Lower lobe of right lung (tissue), 2 donors: ENCODE measurements around the gene TGFB1. TPM values are rescaled to one million over a fixed set of nuclear protein-coding genes. Genes with fewer than 3 reads are reported as not detected.

Source experiments
- ATAC-seq, 2 donors: fragments of 200-7000 bp; cut with Tn5 transposase; one replicate each; pipeline ENCODE4 v1.9.1; 2020 to 2022; ENCODE audit warnings: mild to moderate bottlenecking in 2 of 2, moderate library complexity in 2 of 2
- DNase-seq: peaks from one replicate; pipeline ENCODE4 v3.0.0-alpha.2; 2020
- H3K27ac ChIP-seq: fragments of 200-600 bp; one replicate; pipeline ENCODE4 v1.8.0; 2022
- H3K27me3 ChIP-seq: fragments of 200-600 bp; one replicate; pipeline ENCODE4 v1.8.0; 2022; ENCODE audit warnings: low read depth
- H3K36me3 ChIP-seq: fragments of 200-600 bp; one replicate; pipeline ENCODE4 v1.8.0; 2022; ENCODE audit warnings: mild to moderate bottlenecking
- H3K4me1 ChIP-seq: fragments of 200-600 bp; one replicate; pipeline ENCODE4 v1.8.0; 2022
- H3K4me3 ChIP-seq: fragments of 200-600 bp; one replicate; pipeline ENCODE4 v1.8.0; 2022; ENCODE audit warnings: mild to moderate bottlenecking
- H3K9me3 ChIP-seq: fragments of 200-600 bp; one replicate; pipeline ENCODE4 v1.8.0; 2022
- intact Hi-C: fragments of 100-400 bp; cut with DNase I; formaldehyde crosslinking; loops from one replicate; pipeline ENCODE4 v1.11.0; 2022
- long read RNA-seq: library from polyadenylated mRNA; unstranded; transcript quantifications from one replicate; pipeline ENCODE4 v2.0.0, GENCODE V29; 2021
- total RNA-seq: library from RNA; stranded (reverse); fragmentation: NEBNext Ultra II Directional; extraction: Animal tissue kit (Norgen Biotek cat#: 25700); gene quantifications from one replicate; pipeline ENCODE4 v1.2.1, GENCODE V29; 2021
- TF ChIP-seq, protein P1 (sequence below): fragments of 200-600 bp; IDR thresholded peaks from one replicate; pipeline ENCODE4 v1.8.0; 2022; ENCODE audit warnings: antibody characterized with exemption, mild to moderate bottlenecking
- donor health status: DM: no; HTN: yes; CAD: no; lungs with severe emphysema.

Gene TGFB1
- 114 TPM for total RNA-seq
- long read RNA-seq, transcript TGFB1-201 (7 exons, 2,769 nt): major isoform, 236 of 311 reads
- long read RNA-seq, partial matches to known transcripts: 22 of 311 reads
- long read RNA-seq, other reads (novel, unspliced or antisense): 53 of 311 reads

DNA sequence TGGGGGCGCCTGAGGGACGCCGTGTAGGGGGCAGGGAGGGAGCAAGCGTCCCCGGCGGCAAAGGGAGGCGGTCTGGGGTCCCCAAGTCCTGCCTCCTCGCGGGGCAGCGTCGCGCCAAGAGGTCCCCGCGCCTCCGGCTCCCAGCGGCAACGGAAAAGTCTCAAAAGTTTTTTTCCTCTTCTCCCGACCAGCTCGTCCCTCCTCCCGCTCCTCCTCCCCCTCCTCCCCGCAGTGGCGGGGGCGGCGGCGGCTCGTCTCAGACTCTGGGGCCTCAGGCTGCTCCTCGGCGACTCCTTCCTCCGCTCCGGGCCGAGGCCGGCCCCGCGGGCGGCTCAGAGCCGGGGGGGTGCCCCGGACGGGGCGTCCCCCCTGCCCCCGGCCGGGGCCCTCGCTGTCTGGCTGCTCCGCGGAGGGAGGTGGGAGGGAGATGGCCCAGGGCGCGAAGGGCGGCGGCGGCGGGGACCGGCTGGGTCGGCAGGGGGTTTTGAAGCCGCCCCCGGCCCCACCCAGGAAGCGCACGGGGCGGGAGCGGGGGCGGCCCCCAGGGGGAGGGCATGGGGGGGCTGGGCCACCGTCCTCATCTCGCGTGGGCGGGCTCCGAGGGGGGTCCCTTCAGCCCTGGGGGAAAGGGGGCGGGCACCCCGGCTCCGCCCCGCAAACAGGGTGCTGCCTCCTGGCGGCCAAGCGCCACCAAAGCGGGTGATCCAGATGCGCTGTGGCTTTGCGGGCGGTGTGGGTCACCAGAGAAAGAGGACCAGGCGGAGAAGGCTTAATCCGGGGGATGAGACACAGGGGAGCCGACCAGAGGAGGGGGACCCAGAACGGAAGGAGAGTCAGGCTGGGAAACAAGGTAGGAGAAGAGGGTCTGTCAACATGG lies at the start of gene TGFB1:
Gene TGFB1, minus strand, starts transcription at position 457 of the 877 bp plus-strand sequence. CDS start 878 bp downstream, outside the sequence.
- DNase-seq (peak; percentile 94), ATAC-seq (peak; percentile 78 to 92)
- Histone ChIP-seq H3K4me3 (peak within 1 kb of the TSS; percentile 88), H3K27me3 (no peaks in the 10 kb centered on the region), H3K27ac (peak within 1 kb of the TSS; percentile 84), H3K9me3 (no peaks in the 10 kb centered on the region), H3K4me1 (peaks cover 58% of the 10 kb centered on the region), H3K36me3 (no peaks in the 10 kb centered on the region)
- TF ChIP-seq, protein P1, sequence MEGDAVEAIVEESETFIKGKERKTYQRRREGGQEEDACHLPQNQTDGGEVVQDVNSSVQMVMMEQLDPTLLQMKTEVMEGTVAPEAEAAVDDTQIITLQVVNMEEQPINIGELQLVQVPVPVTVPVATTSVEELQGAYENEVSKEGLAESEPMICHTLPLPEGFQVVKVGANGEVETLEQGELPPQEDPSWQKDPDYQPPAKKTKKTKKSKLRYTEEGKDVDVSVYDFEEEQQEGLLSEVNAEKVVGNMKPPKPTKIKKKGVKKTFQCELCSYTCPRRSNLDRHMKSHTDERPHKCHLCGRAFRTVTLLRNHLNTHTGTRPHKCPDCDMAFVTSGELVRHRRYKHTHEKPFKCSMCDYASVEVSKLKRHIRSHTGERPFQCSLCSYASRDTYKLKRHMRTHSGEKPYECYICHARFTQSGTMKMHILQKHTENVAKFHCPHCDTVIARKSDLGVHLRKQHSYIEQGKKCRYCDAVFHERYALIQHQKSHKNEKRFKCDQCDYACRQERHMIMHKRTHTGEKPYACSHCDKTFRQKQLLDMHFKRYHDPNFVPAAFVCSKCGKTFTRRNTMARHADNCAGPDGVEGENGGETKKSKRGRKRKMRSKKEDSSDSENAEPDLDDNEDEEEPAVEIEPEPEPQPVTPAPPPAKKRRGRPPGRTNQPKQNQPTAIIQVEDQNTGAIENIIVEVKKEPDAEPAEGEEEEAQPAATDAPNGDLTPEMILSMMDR: peak; percentile 89
- intact Hi-C loops: no loop called here

DNA sequence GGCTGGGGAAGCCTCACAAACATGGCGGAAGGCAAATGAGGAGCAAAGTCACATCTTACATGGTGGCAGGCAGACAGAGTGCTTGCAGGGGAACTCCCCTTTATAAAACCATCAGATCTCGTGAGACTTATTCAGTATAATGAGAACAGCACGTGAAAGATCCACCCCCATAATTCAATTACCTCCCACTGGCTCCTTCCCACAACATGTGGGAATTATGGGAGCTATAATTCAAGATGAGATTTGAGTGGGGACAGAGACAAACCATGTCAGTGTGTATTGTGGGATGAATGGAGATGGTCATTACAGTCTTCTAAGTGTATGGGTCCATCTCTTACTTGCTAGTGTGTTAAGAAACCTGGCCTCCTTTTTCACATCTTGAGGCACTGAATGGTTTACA lies 48.3 kb upstream of the TGFB1 start:
- Histone ChIP-seq H3K4me3 (no peak overlapping the region), H3K27me3 (no peaks in the 10 kb centered on the region), H3K9me3 (no peaks in the 10 kb centered on the region), H3K27ac (peak overlapping the region; percentile 24), H3K4me1 (peaks cover 57% of the 10 kb centered on the region), H3K36me3 (peaks cover 19% of the 10 kb centered on the region)
- intact Hi-C loops: no loop called here
- TF ChIP-seq, protein P1: no peak
- ATAC-seq (no peak), DNase-seq (no peak)

DNA sequence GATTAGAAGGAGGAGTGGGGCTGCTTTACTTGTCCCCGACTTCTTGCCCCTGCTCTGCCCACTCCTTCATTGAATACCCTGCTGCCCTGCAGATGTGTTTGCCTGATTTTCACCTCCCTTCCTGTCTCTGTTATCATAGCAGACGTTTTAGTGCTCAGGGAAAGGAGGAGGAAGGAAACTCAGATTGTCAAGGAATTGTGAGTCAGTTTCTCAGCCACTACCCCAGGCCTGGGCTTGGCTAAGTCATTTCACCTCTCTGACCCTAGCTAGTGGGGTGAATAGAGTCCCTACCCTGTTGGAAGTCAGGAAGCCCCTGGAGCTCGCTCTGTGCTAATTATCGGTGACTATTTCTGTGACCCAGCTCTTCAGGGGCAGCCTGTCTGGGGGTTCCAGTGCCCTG lies 47.8 kb upstream of the TGFB1 start:
- Histone ChIP-seq H3K36me3 (peaks cover 19% of the 10 kb centered on the region), H3K9me3 (no peaks in the 10 kb centered on the region), H3K27me3 (no peaks in the 10 kb centered on the region), H3K4me3 (no peak overlapping the region), H3K27ac (peak overlapping the region; percentile 24), H3K4me1 (peaks cover 57% of the 10 kb centered on the region)
- TF ChIP-seq, protein P1: no peak
- no peak for ATAC-seq
- intact Hi-C loops: no loop called here
- DNase-seq: no peak

- no peak overlapping the region for H3K4me3 ChIP-seq
- no peaks in the 10 kb centered on the region for H3K27me3 ChIP-seq
- H3K27ac ChIP-seq: no peak overlapping the region
- ATAC-seq: no peak
- H3K36me3 ChIP-seq: peaks cover 19% of the 10 kb centered on the region
- H3K4me1 ChIP-seq: peaks cover 46% of the 10 kb centered on the region
- TF ChIP-seq, protein P1: no peak
- intact Hi-C loops: no loop called here
- H3K9me3 ChIP-seq: no peaks in the 10 kb centered on the region
- no peak for DNase-seq
These were observed 45.8 kb upstream of the TGFB1 start for GRCh38 chr19:41399525-41399924.

GRCh38 chr19:41399091-41399490 lies 45.4 kb upstream of the TGFB1 start:
- peak overlapping the region; percentile 76 for H3K4me3 ChIP-seq
- H3K36me3 ChIP-seq: peaks cover 19% of the 10 kb centered on the region
- H3K4me1 ChIP-seq: peaks cover 45% of the 10 kb centered on the region
- TF ChIP-seq, protein P1: no peak
- ATAC-seq: no peak
- intact Hi-C loops: no loop called here
- no peak overlapping the region for H3K27ac ChIP-seq
- no peaks in the 10 kb centered on the region for H3K27me3 ChIP-seq
- H3K9me3 ChIP-seq: no peaks in the 10 kb centered on the region
- no peak for DNase-seq
